ENCODE measurements around the gene MBTD1.

The MBTD1 gene

GRCh38 chr17:51155416-51155815, 104.4 kb downstream of the MBTD1 start:
- no peak for TF ChIP-seq CTCF (IDR thresholded peaks at IDR 0.05; ENCODE audit: low read depth, low read length)
- DNase-seq (ENCODE audit: extremely low read depth, low read depth): no peak

GRCh38 chr17:51154176-51154575, 105.7 kb downstream of the MBTD1 start:
- TF ChIP-seq CTCF (IDR thresholded peaks at IDR 0.05; ENCODE audit: low read depth, low read length): no peak
- no peak for DNase-seq (ENCODE audit: extremely low read depth, low read depth)

- DNase-seq (ENCODE audit: extremely low read depth, low read depth): peak; percentile 99
- TF ChIP-seq CTCF (IDR thresholded peaks at IDR 0.05; ENCODE audit: low read depth, low read length): peak; percentile 92
These were observed 106.4 kb downstream of the MBTD1 start, which contains the start of gene NME1 for GRCh38 chr17:51153210-51154072. Gene NME1, plus strand, starts transcription at chr17:51153559. Its CDS starts 2,096 bp downstream, at chr17:51155655.

- no peak for DNase-seq (ENCODE audit: extremely low read depth, low read depth)
- TF ChIP-seq CTCF (IDR thresholded peaks at IDR 0.05; ENCODE audit: low read depth, low read length): no peak
These were observed 107.1 kb downstream of the MBTD1 start for GRCh38 chr17:51152766-51153209.

GRCh38 chr17:51150932-51151331, 108.9 kb downstream of the MBTD1 start:
- DNase-seq (ENCODE audit: extremely low read depth, low read depth): no peak
- no peak for TF ChIP-seq CTCF (IDR thresholded peaks at IDR 0.05; ENCODE audit: low read depth, low read length)

- no peak for DNase-seq (ENCODE audit: extremely low read depth, low read depth)
- TF ChIP-seq CTCF (IDR thresholded peaks at IDR 0.05; ENCODE audit: low read depth, low read length): no peak
These were observed 110.7 kb downstream of the MBTD1 start for GRCh38 chr17:51149163-51149562.

GRCh38 chr17:51147650-51148049, 112.2 kb downstream of the MBTD1 start:
- no peak for TF ChIP-seq CTCF (IDR thresholded peaks at IDR 0.05; ENCODE audit: low read depth, low read length)
- no peak for DNase-seq (ENCODE audit: extremely low read depth, low read depth)
